ENCODE measurements around the gene PNPLA2.

PNPLA2 gene

GRCh38 chr11:823441-824291 lies 5.0 kb downstream of the PNPLA2 start:
- TF ChIP-seq Cebpa-rat (IDR thresholded peaks at IDR 0.05) = no peak
- H3K9me3 ChIP-seq (replicated peaks in 1 of 11) = no peaks in the 10 kb centered on the region
- H3K36me3 ChIP-seq = peaks cover 21 to 48% (median 35%) of the 10 kb centered on the region in 11 experiments
- H3K9ac ChIP-seq = 0 out of 22 replicates have a peak overlapping the region, but pooled peaks of 1 of the 11 experiments have one; percentile 97
- H3K4me3 ChIP-seq = no peak overlapping the region
- H3K27me3 ChIP-seq = peaks cover 35 to 45% (median 40%) of the 10 kb centered on the region in 11 experiments
- H4K20me1 ChIP-seq = peaks cover 31 to 93% (median 60%) of the 10 kb centered on the region in 11 experiments; a peak in 20 of 22 replicates
- H3K27ac ChIP-seq = peak overlapping the region in 2 of 11 experiments; percentile 5 to 93; a peak in 1 of 22 replicates
- peaks cover 54 to 91% (median 79%) of the 10 kb centered on the region in 10 experiments for H3K4me1 ChIP-seq
- peak overlapping the region in 5 of 11 experiments; percentile 28 to 100 (median 97); a peak in 4 of 22 replicates for H3K4me2 ChIP-seq

DNA sequence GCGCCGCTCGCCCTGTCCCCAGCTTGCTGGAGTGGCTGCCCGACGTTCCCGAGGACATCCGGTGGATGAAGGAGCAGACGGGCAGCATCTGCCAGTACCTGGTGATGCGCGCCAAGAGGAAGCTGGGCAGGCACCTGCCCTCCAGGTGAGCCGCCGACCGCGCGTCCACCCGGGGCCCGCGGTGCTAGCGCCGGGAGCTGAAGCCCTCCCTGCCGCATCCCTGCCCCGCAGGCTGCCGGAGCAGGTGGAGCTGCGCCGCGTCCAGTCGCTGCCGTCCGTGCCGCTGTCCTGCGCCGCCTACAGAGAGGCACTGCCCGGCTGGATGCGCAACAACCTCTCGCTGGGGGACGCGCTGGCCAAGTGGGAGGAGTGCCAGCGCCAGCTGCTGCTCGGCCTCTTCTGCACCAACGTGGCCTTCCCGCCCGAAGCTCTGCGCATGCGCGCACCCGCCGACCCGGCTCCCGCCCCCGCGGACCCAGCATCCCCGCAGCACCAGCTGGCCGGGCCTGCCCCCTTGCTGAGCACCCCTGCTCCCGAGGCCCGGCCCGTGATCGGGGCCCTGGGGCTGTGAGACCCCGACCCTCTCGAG lies 5.7 kb downstream of the PNPLA2 start:
- Histone ChIP-seq H3K4me1 (peaks cover 57 to 93% (median 81%) of the 10 kb centered on the region in 10 experiments), H3K9ac (no peak overlapping the region), H3K4me3 (no peak overlapping the region), H3K27me3 (peaks cover 43 to 52% (median 47%) of the 10 kb centered on the region in 11 experiments), H3K4me2 (peak overlapping the region in 7 of 11 experiments; percentile 8 to 100 (median 24); a peak in 7 of 22 replicates), H3K9me3 (replicated peaks in 1 of 11) (no peaks in the 10 kb centered on the region), H4K20me1 (peaks cover 31 to 97% (median 67%) of the 10 kb centered on the region in 11 experiments; a peak in 20 of 22 replicates), H3K36me3 (peaks cover 21 to 48% (median 35%) of the 10 kb centered on the region in 11 experiments), H3K27ac (no peak overlapping the region)
- no peak for TF ChIP-seq Cebpa-rat (IDR thresholded peaks at IDR 0.05)

DNA sequence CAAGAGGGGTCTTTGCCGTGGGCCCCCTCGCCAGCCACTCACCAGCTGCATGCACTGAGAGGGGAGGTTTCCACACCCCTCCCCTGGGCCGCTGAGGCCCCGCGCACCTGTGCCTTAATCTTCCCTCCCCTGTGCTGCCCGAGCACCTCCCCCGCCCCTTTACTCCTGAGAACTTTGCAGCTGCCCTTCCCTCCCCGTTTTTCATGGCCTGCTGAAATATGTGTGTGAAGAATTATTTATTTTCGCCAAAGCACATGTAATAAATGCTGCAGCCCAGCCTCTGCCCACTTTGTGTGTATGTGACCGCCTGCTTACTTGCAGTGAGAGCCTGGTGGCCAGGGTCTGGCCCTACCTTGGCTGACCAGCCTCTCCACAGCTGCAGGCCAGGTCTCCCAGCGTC lies 6.2 kb downstream of the PNPLA2 start:
- Histone ChIP-seq H3K27me3 (peaks cover 48 to 58% (median 53%) of the 10 kb centered on the region in 11 experiments), H3K36me3 (peaks cover 21 to 48% (median 35%) of the 10 kb centered on the region in 11 experiments), H3K9ac (no peak overlapping the region), H3K4me3 (no peak overlapping the region), H3K4me2 (peak overlapping the region in 9 of 11 experiments; percentile 95 to 100 (median 100); a peak in 14 of 22 replicates), H3K4me1 (peaks cover 63 to 99% (median 87%) of the 10 kb centered on the region in 10 experiments), H3K9me3 (replicated peaks in 1 of 11) (no peaks in the 10 kb centered on the region), H4K20me1 (peaks cover 31 to 97% (median 71%) of the 10 kb centered on the region in 11 experiments; a peak in 20 of 22 replicates), H3K27ac (no peak overlapping the region)
- no peak for TF ChIP-seq Cebpa-rat (IDR thresholded peaks at IDR 0.05)

DNA sequence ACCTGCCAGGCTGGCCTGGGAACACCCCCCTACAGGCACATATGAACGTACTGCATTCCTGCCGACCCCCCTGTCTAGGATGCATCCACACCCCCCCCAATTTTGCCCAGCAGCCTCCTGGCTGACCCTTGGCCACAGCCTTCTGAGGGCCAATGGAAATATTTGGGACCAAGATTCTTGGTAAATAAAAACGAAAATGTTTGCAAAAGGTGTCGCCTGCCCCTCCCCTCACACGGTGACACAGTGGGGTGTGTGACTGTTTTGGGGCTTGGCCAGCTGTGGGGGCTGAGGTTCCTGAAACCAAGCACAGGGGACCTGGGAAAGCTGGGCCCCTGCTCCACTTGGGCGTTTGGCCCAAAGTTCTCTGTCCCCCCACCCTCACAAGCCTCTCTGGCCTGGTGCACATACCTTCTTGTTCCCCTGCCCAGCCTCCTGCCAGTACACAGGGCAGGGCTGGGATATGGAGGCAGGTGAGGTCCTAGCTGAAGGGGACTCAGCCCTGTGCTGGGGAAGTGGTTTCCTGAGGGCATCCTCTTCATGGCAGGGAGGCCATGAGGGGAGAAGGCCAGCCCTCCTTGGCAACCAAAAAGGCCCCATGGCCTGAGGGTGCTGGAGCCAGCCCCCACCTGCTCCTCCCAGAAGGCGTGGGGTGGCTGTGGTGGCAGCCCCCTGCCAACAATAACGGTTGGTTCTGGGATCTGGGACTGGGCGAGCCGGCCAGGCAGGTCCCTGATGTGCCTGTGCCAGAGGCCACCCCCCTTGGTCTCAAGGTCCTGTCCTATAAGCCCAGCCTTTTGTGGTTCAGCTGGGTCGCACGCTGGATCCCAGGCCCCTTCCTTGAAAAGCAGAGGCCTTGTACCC lies 6.9 kb downstream of the PNPLA2 start:
- no peak for TF ChIP-seq Cebpa-rat (IDR thresholded peaks at IDR 0.05)
- H3K9me3 ChIP-seq (replicated peaks in 1 of 11) = no peaks in the 10 kb centered on the region
- no peak overlapping the region for H3K27ac ChIP-seq
- H3K9ac ChIP-seq = peak overlapping the region in 5 of 11 experiments; percentile 17 to 68 (median 27); a peak in 4 of 22 replicates
- peaks cover 21 to 48% (median 35%) of the 10 kb centered on the region in 11 experiments for H3K36me3 ChIP-seq
- peak overlapping the region; percentile 1 to 100 (median 100); a peak in 19 of 22 replicates for H3K4me2 ChIP-seq
- no peak overlapping the region; a peak in 1 of 20 replicates for H3K4me3 ChIP-seq
- H3K4me1 ChIP-seq = peaks cover 65 to 100% (median 89%) of the 10 kb centered on the region in 10 experiments
- H3K27me3 ChIP-seq = peaks cover 55 to 65% (median 59%) of the 10 kb centered on the region in 11 experiments
- peaks cover 25 to 97% (median 71%) of the 10 kb centered on the region in 11 experiments; a peak in 20 of 22 replicates for H4K20me1 ChIP-seq

- Histone ChIP-seq H3K9me3 (replicated peaks in 1 of 11) (no peaks in the 10 kb centered on the region), H3K27ac (peak overlapping the region in 4 of 11 experiments; percentile 18 to 57 (median 50); a peak in 5 of 22 replicates), H3K4me2 (peak overlapping the region; percentile 93 to 100 (median 100)), H3K4me3 (peak overlapping the region in 8 of 10 experiments; percentile 55 to 70 (median 62); a peak in 12 of 20 replicates), H3K36me3 (peaks cover 21 to 44% (median 35%) of the 10 kb centered on the region in 11 experiments), H3K9ac (peak overlapping the region in 5 of 11 experiments; percentile 45 to 75 (median 69); a peak in 10 of 22 replicates), H3K27me3 (peaks cover 61 to 71% (median 66%) of the 10 kb centered on the region in 11 experiments), H3K4me1 (peaks cover 65 to 100% (median 89%) of the 10 kb centered on the region in 10 experiments), H4K20me1 (peaks cover 19 to 97% (median 71%) of the 10 kb centered on the region in 11 experiments; a peak in 20 of 22 replicates)
- TF ChIP-seq Cebpa-rat (IDR thresholded peaks at IDR 0.05) = no peak
Measured at GRCh38 chr11:826227-826621, 7.5 kb downstream of the PNPLA2 start.

DNA sequence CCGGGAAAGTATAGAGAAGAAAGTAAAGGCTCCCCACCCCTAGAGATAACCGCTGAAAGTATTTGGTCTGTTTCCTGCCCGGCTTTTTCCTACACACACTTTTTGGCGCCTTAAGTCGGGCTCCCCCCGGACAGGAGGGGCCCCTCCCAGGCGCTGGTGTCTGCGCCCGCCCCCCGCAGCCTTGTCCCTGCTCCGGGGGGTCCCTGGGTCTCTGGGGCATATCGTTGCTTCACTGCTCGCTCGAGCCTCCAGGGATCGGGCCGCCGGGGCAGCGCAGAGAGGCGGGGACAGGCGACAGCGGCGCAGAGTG lies 8.1 kb downstream of the PNPLA2 start:
- peak overlapping the region; percentile 55 to 70 (median 60) for H3K4me3 ChIP-seq
- peak overlapping the region; percentile 12 to 64 (median 40); a peak in 16 of 22 replicates for H3K27ac ChIP-seq
- peaks cover 13 to 97% (median 71%) of the 10 kb centered on the region in 11 experiments; a peak in 20 of 22 replicates for H4K20me1 ChIP-seq
- H3K4me1 ChIP-seq = peaks cover 65 to 100% (median 89%) of the 10 kb centered on the region in 10 experiments
- H3K4me2 ChIP-seq = peak overlapping the region; percentile 93 to 100 (median 100)
- peaks cover 21 to 39% (median 35%) of the 10 kb centered on the region in 11 experiments for H3K36me3 ChIP-seq
- no peaks in the 10 kb centered on the region for H3K9me3 ChIP-seq (replicated peaks in 1 of 11)
- peak overlapping the region; percentile 45 to 83 (median 69); a peak in 21 of 22 replicates for H3K9ac ChIP-seq
- peaks cover 67 to 76% (median 71%) of the 10 kb centered on the region in 11 experiments for H3K27me3 ChIP-seq
- peak in 2 of 11 experiments; percentile 19 to 23; a peak in 1 of 22 replicates for TF ChIP-seq Cebpa-rat (IDR thresholded peaks at IDR 0.05)

GRCh38 chr11:827146-827896 lies 8.6 kb downstream of the PNPLA2 start:
- H4K20me1 ChIP-seq = peaks cover 8 to 97% (median 76%) of the 10 kb centered on the region in 11 experiments; a peak in 20 of 22 replicates
- peak overlapping the region; percentile 12 to 64 (median 40); a peak in 17 of 22 replicates for H3K27ac ChIP-seq
- H3K27me3 ChIP-seq = peaks cover 72 to 82% (median 77%) of the 10 kb centered on the region in 11 experiments
- peak overlapping the region; percentile 45 to 83 (median 69); a peak in 21 of 22 replicates for H3K9ac ChIP-seq
- TF ChIP-seq Cebpa-rat (IDR thresholded peaks at IDR 0.05) = peak in 1 of 11 experiments; percentile 4; a peak in 1 of 22 replicates
- peak overlapping the region; percentile 55 to 70 (median 60) for H3K4me3 ChIP-seq
- peaks cover 21 to 37% (median 34%) of the 10 kb centered on the region in 11 experiments for H3K36me3 ChIP-seq
- H3K9me3 ChIP-seq (replicated peaks in 1 of 11) = no peaks in the 10 kb centered on the region
- peaks cover 65 to 100% (median 89%) of the 10 kb centered on the region in 10 experiments for H3K4me1 ChIP-seq
- peak overlapping the region; percentile 93 to 100 (median 100) for H3K4me2 ChIP-seq
